ENCODE results near the gene PHLDA2.

Gene PHLDA2

GRCh38 chr11:2881981-2882375, 47.2 kb downstream of the PHLDA2 start:
- DNase-seq (ENCODE audit: low spot score): no peak

- DNase-seq (ENCODE audit: low spot score): no peak
These were observed 47.9 kb downstream of the PHLDA2 start for GRCh38 chr11:2881076-2881980.

- DNase-seq (ENCODE audit: low spot score): no peak
These were observed 48.6 kb downstream of the PHLDA2 start for GRCh38 chr11:2880646-2881045.

GRCh38 chr11:2878782-2879181, 50.4 kb downstream of the PHLDA2 start:
- DNase-seq (ENCODE audit: low spot score): no peak
